ENCODE data around the gene NPAS2.

NPAS2 gene

GRCh38 chr2:100819370-100820272 lies at the start of gene NPAS2:
TSS of gene NPAS2 (plus strand) at chr2:100820139. CDS start at chr2:100904755, 84,616 bp downstream.
- no peak for TF ChIP-seq ZNF274 (IDR thresholded peaks at IDR 0.05; ENCODE audit: low read depth, low read length)
- H3K4me3 ChIP-seq (ENCODE audit: low read length) = no peak within 1 kb of the TSS; the same call in 1 of the 2 replicates

- no peak overlapping the region for H3K4me3 ChIP-seq (ENCODE audit: low read length)
- no peak for TF ChIP-seq ZNF274 (IDR thresholded peaks at IDR 0.05; ENCODE audit: low read depth, low read length)
Measured at GRCh38 chr2:100771125-100771524, 48.8 kb upstream of the NPAS2 start.

- no peak overlapping the region for H3K4me3 ChIP-seq (ENCODE audit: low read length)
- TF ChIP-seq ZNF274 (IDR thresholded peaks at IDR 0.05; ENCODE audit: low read depth, low read length) = no peak
Measured at GRCh38 chr2:100773538-100773937, 46.4 kb upstream of the NPAS2 start.

- no peak overlapping the region for H3K4me3 ChIP-seq (ENCODE audit: low read length)
- TF ChIP-seq ZNF274 (IDR thresholded peaks at IDR 0.05; ENCODE audit: low read depth, low read length) = no peak
Measured at GRCh38 chr2:100776445-100776844, 43.5 kb upstream of the NPAS2 start.

GRCh38 chr2:100778637-100779450 lies 41.1 kb upstream of the NPAS2 start:
- no peak for TF ChIP-seq ZNF274 (IDR thresholded peaks at IDR 0.05; ENCODE audit: low read depth, low read length)
- H3K4me3 ChIP-seq (ENCODE audit: low read length) = no peak overlapping the region

- no peak for TF ChIP-seq ZNF274 (IDR thresholded peaks at IDR 0.05; ENCODE audit: low read depth, low read length)
Measured at GRCh38 chr2:100779908-100780202, 40.1 kb upstream of the NPAS2 start.

GRCh38 chr2:100780203-100781008 lies 39.5 kb upstream of the NPAS2 start:
- no peak overlapping the region for H3K4me3 ChIP-seq (ENCODE audit: low read length)

More at GRCh38 chr2:100779908-100780202, 40.1 kb upstream of the NPAS2 start:
- H3K4me3 ChIP-seq (ENCODE audit: low read length) = no peak overlapping the region

GRCh38 chr2:100781009-100781325 lies 39.0 kb upstream of the NPAS2 start:
- TF ChIP-seq ZNF274 (IDR thresholded peaks at IDR 0.05; ENCODE audit: low read depth, low read length) = no peak
- no peak overlapping the region for H3K4me3 ChIP-seq (ENCODE audit: low read length)

More at GRCh38 chr2:100780203-100781008, 39.5 kb upstream of the NPAS2 start:
- no peak for TF ChIP-seq ZNF274 (IDR thresholded peaks at IDR 0.05; ENCODE audit: low read depth, low read length)

GRCh38 chr2:100781523-100782379 lies 38.2 kb upstream of the NPAS2 start:
- no peak overlapping the region for H3K4me3 ChIP-seq (ENCODE audit: low read length)
- TF ChIP-seq ZNF274 (IDR thresholded peaks at IDR 0.05; ENCODE audit: low read depth, low read length) = no peak

- no peak for TF ChIP-seq ZNF274 (IDR thresholded peaks at IDR 0.05; ENCODE audit: low read depth, low read length)
- no peak overlapping the region for H3K4me3 ChIP-seq (ENCODE audit: low read length)
Measured at GRCh38 chr2:100782380-100782878, 37.5 kb upstream of the NPAS2 start.

- H3K4me3 ChIP-seq (ENCODE audit: low read length) = no peak overlapping the region
- TF ChIP-seq ZNF274 (IDR thresholded peaks at IDR 0.05; ENCODE audit: low read depth, low read length) = no peak
Measured at GRCh38 chr2:100783987-100784386, 36.0 kb upstream of the NPAS2 start.

GRCh38 chr2:100784681-100785080 lies 35.3 kb upstream of the NPAS2 start:
- TF ChIP-seq ZNF274 (IDR thresholded peaks at IDR 0.05; ENCODE audit: low read depth, low read length) = no peak
- H3K4me3 ChIP-seq (ENCODE audit: low read length) = no peak overlapping the region

GRCh38 chr2:100785626-100786296 lies 34.2 kb upstream of the NPAS2 start:
- no peak for TF ChIP-seq ZNF274 (IDR thresholded peaks at IDR 0.05; ENCODE audit: low read depth, low read length)
- no peak overlapping the region for H3K4me3 ChIP-seq (ENCODE audit: low read length)
